ENCODE data around the gene GFI1B. TPM values are rescaled to one million over a fixed set of nuclear protein-coding genes. Genes with fewer than 3 reads are reported as not detected.

The GFI1B gene
- total RNA-seq, 1 donor, result not detected

- H3K9me3 ChIP-seq (ENCODE audit: low read depth, low read length), result no peaks in the 10 kb centered on the region
- no peak for TF ChIP-seq CTCF (IDR thresholded peaks at IDR 0.05; ENCODE audit: extremely low read depth, low read depth, low read length)
These were observed 36.2 kb downstream of the GFI1B start for GRCh38 chr9:133014696-133015095.

GRCh38 chr9:133023117-133023890, 44.8 kb downstream of the GFI1B start:
- H4K20me1 ChIP-seq (ENCODE audit: insufficient read depth, low read length), result no peaks in the 10 kb centered on the region
- DNase-seq (ENCODE audit: insufficient read length, low spot score, missing footprints), result peak; percentile 11
- TF ChIP-seq CTCF (IDR thresholded peaks at IDR 0.05; ENCODE audit: extremely low read depth, low read depth, low read length), result no peak

More at GRCh38 chr9:133014696-133015095, 36.2 kb downstream of the GFI1B start:
- Histone ChIP-seq H3K4me2 (ENCODE audit: insufficient read depth, low read length) (no peak overlapping the region), H3K27ac (ENCODE audit: low read depth, low read length) (no peak overlapping the region), H4K20me1 (ENCODE audit: insufficient read depth, low read length) (no peaks in the 10 kb centered on the region), H2AFZ (ENCODE audit: low read length) (no peak overlapping the region), H3K4me3 (ENCODE audit: insufficient read depth, low read length) (no peak overlapping the region), H3K79me2 (ENCODE audit: insufficient read depth, low read length) (no peaks in the 10 kb centered on the region), H3K36me3 (ENCODE audit: insufficient read depth, low read length) (no peaks in the 10 kb centered on the region), H3K4me1 (ENCODE audit: insufficient read depth, low read length) (no peaks in the 10 kb centered on the region), H3K27me3 (ENCODE audit: insufficient read depth, low read length) (peaks cover 10% of the 10 kb centered on the region)
- DNase-seq (ENCODE audit: insufficient read length, low spot score, missing footprints), result no peak

GRCh38 chr9:133026426-133026825, 47.9 kb downstream of the GFI1B start:
- Histone ChIP-seq H3K27me3 (ENCODE audit: insufficient read depth, low read length) (peaks cover under 1% of the 10 kb centered on the region), H3K4me3 (ENCODE audit: insufficient read depth, low read length) (no peak overlapping the region), H4K20me1 (ENCODE audit: insufficient read depth, low read length) (no peaks in the 10 kb centered on the region), H2AFZ (ENCODE audit: low read length) (no peak overlapping the region), H3K36me3 (ENCODE audit: insufficient read depth, low read length) (no peaks in the 10 kb centered on the region), H3K79me2 (ENCODE audit: insufficient read depth, low read length) (peaks cover 15% of the 10 kb centered on the region), H3K27ac (ENCODE audit: low read depth, low read length) (no peak overlapping the region), H3K4me1 (ENCODE audit: insufficient read depth, low read length) (peaks cover 9% of the 10 kb centered on the region), H3K4me2 (ENCODE audit: insufficient read depth, low read length) (no peak overlapping the region), H3K9me3 (ENCODE audit: low read depth, low read length) (no peaks in the 10 kb centered on the region)
- no peak for TF ChIP-seq CTCF (IDR thresholded peaks at IDR 0.05; ENCODE audit: extremely low read depth, low read depth, low read length)
- peak; percentile 22 for DNase-seq (ENCODE audit: insufficient read length, low spot score, missing footprints)

More at GRCh38 chr9:133023117-133023890, 44.8 kb downstream of the GFI1B start:
- Histone ChIP-seq H3K9me3 (ENCODE audit: low read depth, low read length) (no peaks in the 10 kb centered on the region), H3K4me2 (ENCODE audit: insufficient read depth, low read length) (no peak overlapping the region), H3K36me3 (ENCODE audit: insufficient read depth, low read length) (no peaks in the 10 kb centered on the region), H3K79me2 (ENCODE audit: insufficient read depth, low read length) (no peaks in the 10 kb centered on the region), H3K4me3 (ENCODE audit: insufficient read depth, low read length) (no peak overlapping the region), H3K27ac (ENCODE audit: low read depth, low read length) (no peak overlapping the region), H3K27me3 (ENCODE audit: insufficient read depth, low read length) (peaks cover 5% of the 10 kb centered on the region), H3K4me1 (ENCODE audit: insufficient read depth, low read length) (no peaks in the 10 kb centered on the region), H2AFZ (ENCODE audit: low read length) (no peak overlapping the region)

- no peak for DNase-seq (ENCODE audit: insufficient read length, low spot score, missing footprints)
- Histone ChIP-seq H3K9me3 (ENCODE audit: low read depth, low read length) (no peaks in the 10 kb centered on the region), H2AFZ (ENCODE audit: low read length) (no peak overlapping the region), H3K4me2 (ENCODE audit: insufficient read depth, low read length) (no peak overlapping the region), H3K4me3 (ENCODE audit: insufficient read depth, low read length) (no peak overlapping the region), H4K20me1 (ENCODE audit: insufficient read depth, low read length) (no peaks in the 10 kb centered on the region), H3K79me2 (ENCODE audit: insufficient read depth, low read length) (peaks cover 22% of the 10 kb centered on the region), H3K4me1 (ENCODE audit: insufficient read depth, low read length) (peaks cover 16% of the 10 kb centered on the region), H3K27ac (ENCODE audit: low read depth, low read length) (no peak overlapping the region), H3K27me3 (ENCODE audit: insufficient read depth, low read length) (no peaks in the 10 kb centered on the region), H3K36me3 (ENCODE audit: insufficient read depth, low read length) (no peaks in the 10 kb centered on the region)
- TF ChIP-seq CTCF (IDR thresholded peaks at IDR 0.05; ENCODE audit: extremely low read depth, low read depth, low read length), result no peak
These were observed 48.6 kb downstream of the GFI1B start for GRCh38 chr9:133027134-133027533.

Measured in osteoblast (primary cell).